ENCODE measurements around the gene STK39. TPM values are rescaled to one million over a fixed set of nuclear protein-coding genes. Genes with fewer than 3 reads are reported as not detected.

STK39 gene
- total RNA-seq, 6 experiments from 2014 or later, result 0.29 to 1.2 (median 0.60) TPM

DNA sequence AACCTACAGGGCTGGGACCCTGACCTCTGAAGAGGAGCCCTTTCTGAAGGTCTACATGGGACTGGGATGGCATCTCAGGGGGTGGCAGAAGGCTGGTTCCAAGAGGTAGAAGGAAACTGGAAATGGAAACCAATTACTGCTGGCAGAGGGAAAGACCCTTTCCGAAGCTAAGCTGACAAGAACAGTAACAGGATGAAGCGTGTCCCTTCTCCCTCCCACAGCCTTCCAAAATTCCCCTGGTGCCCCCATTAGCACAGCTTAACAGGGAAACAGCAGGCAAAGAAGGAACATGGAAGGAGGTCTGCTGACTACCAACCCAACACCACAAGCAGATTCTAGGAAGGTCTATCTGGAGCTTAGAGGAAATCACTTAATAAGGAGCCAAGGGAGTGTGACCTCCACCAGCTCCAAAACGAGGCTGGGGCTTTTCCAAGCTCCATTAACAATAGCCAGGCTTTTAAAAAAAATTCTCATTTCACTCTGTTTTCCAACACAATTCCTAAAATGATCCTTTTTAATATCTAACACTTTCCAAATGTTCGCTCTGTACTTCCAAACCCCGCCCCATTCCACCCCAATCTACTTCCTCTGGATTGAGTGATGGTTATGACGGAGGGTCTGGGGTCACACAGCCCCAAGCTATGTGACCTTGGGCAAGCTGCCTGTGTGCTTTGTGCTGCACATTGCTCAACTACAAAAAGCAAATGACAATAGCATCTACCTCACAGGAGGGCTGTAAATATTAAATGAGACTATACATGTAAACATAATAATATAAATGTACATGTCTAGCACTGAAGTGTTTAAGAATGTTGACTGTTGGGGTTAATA, 55.2 kb downstream of the STK39 start:
- ATAC-seq, result no peak
- Histone ChIP-seq H3K27me3 (no peaks in the 10 kb centered on the region), H3K36me3 (no peaks in the 10 kb centered on the region), H3K4me3 (no peak overlapping the region), H3K27ac (no peak overlapping the region), H3K4me1 (no peaks in the 10 kb centered on the region), H3K9me3 (no peaks in the 10 kb centered on the region)
- WGBS (ENCODE audit: insufficient coverage, low coverage, low lambda C conversion rate, missing lambda C conversion rate), result 67% methylated on average over 6 of the region's 6 CpGs
- no peak for DNase-seq
- no peak for TF ChIP-seq POLR2A (IDR thresholded peaks at IDR 0.05)
- TF ChIP-seq, protein P1, sequence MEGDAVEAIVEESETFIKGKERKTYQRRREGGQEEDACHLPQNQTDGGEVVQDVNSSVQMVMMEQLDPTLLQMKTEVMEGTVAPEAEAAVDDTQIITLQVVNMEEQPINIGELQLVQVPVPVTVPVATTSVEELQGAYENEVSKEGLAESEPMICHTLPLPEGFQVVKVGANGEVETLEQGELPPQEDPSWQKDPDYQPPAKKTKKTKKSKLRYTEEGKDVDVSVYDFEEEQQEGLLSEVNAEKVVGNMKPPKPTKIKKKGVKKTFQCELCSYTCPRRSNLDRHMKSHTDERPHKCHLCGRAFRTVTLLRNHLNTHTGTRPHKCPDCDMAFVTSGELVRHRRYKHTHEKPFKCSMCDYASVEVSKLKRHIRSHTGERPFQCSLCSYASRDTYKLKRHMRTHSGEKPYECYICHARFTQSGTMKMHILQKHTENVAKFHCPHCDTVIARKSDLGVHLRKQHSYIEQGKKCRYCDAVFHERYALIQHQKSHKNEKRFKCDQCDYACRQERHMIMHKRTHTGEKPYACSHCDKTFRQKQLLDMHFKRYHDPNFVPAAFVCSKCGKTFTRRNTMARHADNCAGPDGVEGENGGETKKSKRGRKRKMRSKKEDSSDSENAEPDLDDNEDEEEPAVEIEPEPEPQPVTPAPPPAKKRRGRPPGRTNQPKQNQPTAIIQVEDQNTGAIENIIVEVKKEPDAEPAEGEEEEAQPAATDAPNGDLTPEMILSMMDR (IDR thresholded peaks at IDR 0.05), result no peak
- intact Hi-C loops (cut with DNase I), result no loop called here

DNA sequence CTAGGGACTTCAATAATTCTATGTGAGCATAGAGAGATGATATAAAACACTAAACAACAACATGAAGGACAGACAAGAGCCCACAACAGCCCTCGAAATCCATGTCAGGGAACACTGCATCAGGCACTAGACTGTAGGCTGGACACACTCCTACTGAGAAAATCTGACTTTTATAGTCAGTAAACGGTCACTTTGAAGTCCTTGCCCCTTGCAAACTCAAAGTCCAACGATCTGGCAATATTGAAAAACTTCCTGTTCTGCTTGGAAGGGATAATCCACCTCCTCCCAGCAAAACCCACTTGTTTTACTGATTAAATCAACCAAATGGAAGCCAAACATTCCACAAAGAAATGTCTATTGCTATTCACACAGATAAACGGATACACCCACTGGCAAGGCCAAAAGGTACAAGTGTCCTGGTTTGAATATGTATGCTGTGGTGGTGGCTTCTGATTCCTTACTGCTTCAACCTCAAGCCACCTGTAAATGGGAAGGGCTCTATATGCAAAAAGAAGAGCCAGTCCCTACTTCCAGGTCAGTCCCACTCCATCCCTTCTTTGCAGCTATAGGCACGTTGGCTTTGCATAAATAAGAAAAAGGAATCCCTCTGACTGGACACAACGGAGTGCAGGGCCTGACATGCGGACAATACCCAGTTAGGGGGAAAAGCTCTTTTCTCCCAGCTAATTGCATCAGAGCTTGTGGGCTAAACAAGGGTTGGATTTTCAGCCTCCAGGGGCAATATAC, 56.6 kb downstream of the STK39 start:
- Histone ChIP-seq H3K27ac (no peak overlapping the region), H3K9me3 (no peaks in the 10 kb centered on the region), H3K36me3 (no peaks in the 10 kb centered on the region), H3K27me3 (no peaks in the 10 kb centered on the region), H3K4me1 (no peaks in the 10 kb centered on the region), H3K4me3 (no peak overlapping the region)
- intact Hi-C loops (cut with DNase I), result no loop called here
- TF ChIP-seq POLR2A (IDR thresholded peaks at IDR 0.05), result no peak
- TF ChIP-seq, protein P1 (IDR thresholded peaks at IDR 0.05), result no peak
- ATAC-seq, result peak in 2 of 4 donors; percentile 22 to 62
- DNase-seq, result no peak
- whole genome bisulfite sequencing (ENCODE audit: insufficient coverage, low coverage, low lambda C conversion rate, missing lambda C conversion rate), result 47% methylated on average over 6 of the region's 7 CpGs

DNA sequence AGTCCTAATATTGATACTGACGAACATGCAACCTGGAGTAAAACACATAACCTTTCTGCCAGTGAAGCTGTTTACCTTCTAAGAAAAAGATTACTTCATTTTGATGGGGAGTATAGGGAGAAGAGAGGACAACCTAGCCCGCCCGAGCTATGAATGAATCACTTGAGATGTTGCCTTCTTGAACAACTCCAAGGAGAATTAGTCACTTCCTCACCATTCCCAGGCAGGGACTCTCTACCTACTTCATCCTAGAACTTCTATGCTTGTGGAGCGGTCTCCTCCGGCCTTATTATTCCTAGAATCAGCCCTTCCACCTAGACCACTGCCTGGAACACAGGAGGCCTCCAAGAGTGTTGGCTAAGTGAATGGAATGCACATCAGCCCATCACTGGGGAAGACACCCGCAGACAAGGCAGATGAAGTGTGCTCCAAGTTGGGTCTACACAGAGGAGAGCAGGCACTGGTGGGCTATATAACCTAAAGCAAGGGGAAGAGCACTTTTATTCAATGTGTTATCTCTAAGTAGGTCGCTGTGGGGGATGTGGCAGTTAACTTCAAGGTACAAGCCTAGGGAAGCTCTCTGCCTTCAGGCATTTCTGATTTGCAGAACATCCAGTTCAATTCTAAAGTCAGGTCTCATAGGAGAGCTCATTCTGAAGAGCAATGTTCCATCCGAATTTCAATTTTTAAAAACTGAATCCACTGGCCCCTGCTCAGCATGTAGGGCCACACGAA, 57.4 kb downstream of the STK39 start:
- Histone ChIP-seq H3K4me1 (no peaks in the 10 kb centered on the region), H3K4me3 (no peak overlapping the region), H3K27ac (no peak overlapping the region), H3K36me3 (no peaks in the 10 kb centered on the region), H3K9me3 (no peaks in the 10 kb centered on the region), H3K27me3 (no peaks in the 10 kb centered on the region)
- TF ChIP-seq POLR2A (IDR thresholded peaks at IDR 0.05), result no peak
- TF ChIP-seq, protein P1 (IDR thresholded peaks at IDR 0.05), result no peak
- 65% methylated on average over 7 of the region's 9 CpGs for WGBS (ENCODE audit: insufficient coverage, low coverage, low lambda C conversion rate, missing lambda C conversion rate)
- intact Hi-C loops (cut with DNase I), result no loop called here
- DNase-seq (no peak), ATAC-seq (no peak)

DNA sequence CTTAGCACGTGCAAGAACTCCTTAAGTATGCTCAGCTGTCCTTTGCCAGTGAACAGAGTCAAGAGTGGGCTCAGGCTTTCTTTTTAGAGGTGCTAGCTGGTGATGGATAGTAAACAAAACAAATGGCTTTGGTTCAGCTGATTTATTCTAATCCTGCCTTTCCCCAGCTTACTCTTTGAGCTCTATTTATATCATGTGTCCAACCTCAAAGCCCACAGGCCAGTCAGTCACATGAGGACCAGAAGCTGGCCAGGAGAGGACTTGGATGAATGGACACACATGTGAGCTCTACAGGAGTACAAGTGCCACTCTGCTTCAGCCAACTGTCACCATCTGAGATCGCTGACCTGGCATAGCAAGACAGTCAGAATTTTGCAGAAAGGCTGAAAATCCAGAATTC, 59.4 kb downstream of the STK39 start:
- no peak overlapping the region for H3K27ac ChIP-seq

More for the DNA sequence above, 59.4 kb downstream of the STK39 start:
- ATAC-seq (no peak), DNase-seq (no peak)
- no peaks in the 10 kb centered on the region for H3K27me3 ChIP-seq
- intact Hi-C loops (cut with DNase I), result no loop called here
- H3K36me3 ChIP-seq, result no peaks in the 10 kb centered on the region
- H3K4me1 ChIP-seq, result no peaks in the 10 kb centered on the region
- no peaks in the 10 kb centered on the region for H3K9me3 ChIP-seq
- TF ChIP-seq, protein P1 (IDR thresholded peaks at IDR 0.05), result no peak
- TF ChIP-seq POLR2A (IDR thresholded peaks at IDR 0.05), result no peak
- 73% methylated on average over 2 of the region's 2 CpGs for whole genome bisulfite sequencing (ENCODE audit: insufficient coverage, low coverage, low lambda C conversion rate, missing lambda C conversion rate)
- no peak overlapping the region for H3K4me3 ChIP-seq

Measured in right lobe of liver (tissue), 6 donors.